ENCODE data around the gene NEK5. TPM values are rescaled to one million over a fixed set of nuclear protein-coding genes. Genes with fewer than 3 reads are reported as not detected.

The NEK5 gene
- polyA plus RNA-seq, 3 donors: 0.07 TPM; not detected in 2

- no peak overlapping the region for H3K4me3 ChIP-seq (replicated peaks in 1 of 3; ENCODE audit: low read depth in 2 of 3, low read length in 3 of 3)
- no peak for DNase-seq
- no peaks in the 10 kb centered on the region for H3K36me3 Mint-ChIP-seq
- H3K4me2 ChIP-seq (replicated peaks; ENCODE audit: extremely low read depth, low read length, poor library complexity, severe bottlenecking): no peak overlapping the region
- H3K4me3 Mint-ChIP-seq: no peak overlapping the region
- 91% methylated on average over 1 of the region's 1 CpG for WGBS (ENCODE audit: insufficient coverage)
- H3K9me3 Mint-ChIP-seq: peaks cover 21 to 47% (median 36%) of the 10 kb centered on the region in 7 donors
- no peak overlapping the region for H2AFZ ChIP-seq (ENCODE audit: insufficient read depth, low read depth, low read length, poor library complexity, severe bottlenecking)
- no peaks in the 10 kb centered on the region for H3K27me3 ChIP-seq (ENCODE audit: control insufficient read depth in 2 of 2, insufficient read depth in 2 of 2, low read length in 2 of 2)
- H3K9ac ChIP-seq (ENCODE audit: insufficient read depth, low read length, poor library complexity, severe bottlenecking): no peak overlapping the region
- no peak for TF ChIP-seq CTCF (IDR thresholded peaks at IDR 0.05)
- no peaks in the 10 kb centered on the region for H4K20me1 ChIP-seq (ENCODE audit: insufficient read depth, low read length)
- no peak overlapping the region for H3K27ac Mint-ChIP-seq
- H3K27ac ChIP-seq (ENCODE audit: low read depth in 1 of 2, low read length in 2 of 2): no peak overlapping the region
- H3K4me1 ChIP-seq (ENCODE audit: control insufficient read depth in 1 of 2, insufficient read depth in 2 of 2, low read length in 2 of 2): no peaks in the 10 kb centered on the region
- no peaks in the 10 kb centered on the region for H3K36me3 ChIP-seq (replicated peaks in 1 of 2; ENCODE audit: control insufficient read depth in 1 of 2, insufficient read depth in 2 of 2, low read length in 2 of 2)
- H3K9me3 ChIP-seq (replicated peaks in 1 of 2; ENCODE audit: control insufficient read depth in 1 of 2, insufficient read depth in 1 of 2, low read length in 2 of 2): peaks cover 30 to 34% of the 10 kb centered on the region in 2 donors
- H3K79me2 ChIP-seq (ENCODE audit: insufficient read depth, low read length): no peaks in the 10 kb centered on the region
- no peaks in the 10 kb centered on the region for H3K4me1 Mint-ChIP-seq
- intact Hi-C loops (cut with micrococcal nuclease): no loop called here
- H3K27me3 Mint-ChIP-seq (ENCODE audit: low read depth in 3 of 3): peaks cover 0 to 4% (median 0%) of the 10 kb centered on the region in 3 donors
These were observed 57.8 kb downstream of the NEK5 start for GRCh38 chr13:52070929-52071523.

- DNase-seq: no peak
- Mint-ChIP-seq H3K27me3 (ENCODE audit: low read depth in 3 of 3) (peaks cover 0 to 2% (median 0%) of the 10 kb centered on the region in 3 donors), H3K27ac (no peak overlapping the region), H3K9me3 (peaks cover 30 to 62% (median 51%) of the 10 kb centered on the region in 7 donors), H3K4me1 (no peaks in the 10 kb centered on the region), H3K4me3 (no peak overlapping the region), H3K36me3 (no peaks in the 10 kb centered on the region)
- no peaks in the 10 kb centered on the region for H3K36me3 ChIP-seq (replicated peaks in 1 of 2; ENCODE audit: control insufficient read depth in 1 of 2, insufficient read depth in 2 of 2, low read length in 2 of 2)
- H3K79me2 ChIP-seq (ENCODE audit: insufficient read depth, low read length): no peaks in the 10 kb centered on the region
- no peak overlapping the region for H3K9ac ChIP-seq (ENCODE audit: insufficient read depth, low read length, poor library complexity, severe bottlenecking)
- no peak overlapping the region for H3K27ac ChIP-seq (ENCODE audit: low read depth in 1 of 2, low read length in 2 of 2)
- H3K4me3 ChIP-seq (replicated peaks in 1 of 3; ENCODE audit: low read depth in 2 of 3, low read length in 3 of 3): peak overlapping the region in 1 of 3 experiments; percentile 32
- H3K27me3 ChIP-seq (ENCODE audit: control insufficient read depth in 2 of 2, insufficient read depth in 2 of 2, low read length in 2 of 2): no peaks in the 10 kb centered on the region
- H3K9me3 ChIP-seq (replicated peaks in 1 of 2; ENCODE audit: control insufficient read depth in 1 of 2, insufficient read depth in 1 of 2, low read length in 2 of 2): peaks cover 38 to 45% of the 10 kb centered on the region in 2 donors
- no peaks in the 10 kb centered on the region for H3K4me1 ChIP-seq (ENCODE audit: control insufficient read depth in 1 of 2, insufficient read depth in 2 of 2, low read length in 2 of 2)
- no peak overlapping the region for H3K4me2 ChIP-seq (replicated peaks; ENCODE audit: extremely low read depth, low read length, poor library complexity, severe bottlenecking)
- H2AFZ ChIP-seq (ENCODE audit: insufficient read depth, low read depth, low read length, poor library complexity, severe bottlenecking): no peak overlapping the region
- no peak for TF ChIP-seq CTCF (IDR thresholded peaks at IDR 0.05)
- intact Hi-C loops (cut with micrococcal nuclease): no loop called here
- H4K20me1 ChIP-seq (ENCODE audit: insufficient read depth, low read length): no peaks in the 10 kb centered on the region
These were observed 61.6 kb downstream of the NEK5 start for GRCh38 chr13:52067237-52067636.
